Measurements from ENCODE around the gene SLC12A3. TPM values are rescaled to one million over a fixed set of nuclear protein-coding genes. Genes with fewer than 3 reads are reported as not detected.

The SLC12A3 gene
- polyA plus RNA-seq, 10 donors, result 0.05 to 0.11 (median 0.10) TPM; not detected in 7

- no peak for DNase-seq
These were observed 17.7 kb upstream of the SLC12A3 start for GRCh38 chr16:56847173-56847910.

GRCh38 chr16:56848029-56848936 lies 16.7 kb upstream of the SLC12A3 start:
- peak in 1 of 3 donors; percentile 26 for DNase-seq

DNA sequence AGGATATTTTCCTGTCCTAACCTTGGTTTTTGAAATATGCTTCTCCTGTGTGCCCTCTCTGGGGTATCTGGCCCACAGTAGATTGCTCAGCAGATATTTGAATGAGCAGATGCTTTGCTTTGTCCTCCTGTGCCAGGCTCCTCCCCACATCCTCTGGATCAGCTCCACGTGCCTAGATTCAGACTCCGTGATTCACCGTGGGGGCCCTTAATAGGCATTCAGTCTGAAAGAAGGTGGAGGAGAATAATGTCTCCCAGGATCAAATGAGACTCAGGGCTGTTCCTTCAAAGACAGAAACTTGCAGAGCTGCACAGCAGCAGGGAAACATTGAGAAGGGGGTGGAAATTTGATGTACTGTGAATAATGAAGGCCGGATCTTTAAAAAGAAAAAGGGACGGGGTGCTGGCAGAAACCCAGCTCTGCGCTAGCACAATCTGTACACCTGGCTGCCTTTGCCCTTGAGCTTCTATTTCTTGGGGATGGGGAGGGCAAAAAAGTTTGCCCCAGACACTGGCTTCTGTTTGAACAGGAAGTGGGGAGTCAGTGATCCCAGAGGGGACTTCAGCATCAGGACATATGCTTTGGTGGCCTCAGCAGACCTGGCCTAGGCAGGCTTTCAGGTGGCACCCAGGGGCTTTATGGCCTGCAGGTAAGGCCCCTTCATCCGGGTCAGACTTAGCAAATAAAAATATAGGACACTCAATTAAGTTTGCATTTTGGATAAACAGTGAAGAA lies 15.9 kb upstream of the SLC12A3 start:
- DNase-seq, result peak in 1 of 3 donors; percentile 43

DNA sequence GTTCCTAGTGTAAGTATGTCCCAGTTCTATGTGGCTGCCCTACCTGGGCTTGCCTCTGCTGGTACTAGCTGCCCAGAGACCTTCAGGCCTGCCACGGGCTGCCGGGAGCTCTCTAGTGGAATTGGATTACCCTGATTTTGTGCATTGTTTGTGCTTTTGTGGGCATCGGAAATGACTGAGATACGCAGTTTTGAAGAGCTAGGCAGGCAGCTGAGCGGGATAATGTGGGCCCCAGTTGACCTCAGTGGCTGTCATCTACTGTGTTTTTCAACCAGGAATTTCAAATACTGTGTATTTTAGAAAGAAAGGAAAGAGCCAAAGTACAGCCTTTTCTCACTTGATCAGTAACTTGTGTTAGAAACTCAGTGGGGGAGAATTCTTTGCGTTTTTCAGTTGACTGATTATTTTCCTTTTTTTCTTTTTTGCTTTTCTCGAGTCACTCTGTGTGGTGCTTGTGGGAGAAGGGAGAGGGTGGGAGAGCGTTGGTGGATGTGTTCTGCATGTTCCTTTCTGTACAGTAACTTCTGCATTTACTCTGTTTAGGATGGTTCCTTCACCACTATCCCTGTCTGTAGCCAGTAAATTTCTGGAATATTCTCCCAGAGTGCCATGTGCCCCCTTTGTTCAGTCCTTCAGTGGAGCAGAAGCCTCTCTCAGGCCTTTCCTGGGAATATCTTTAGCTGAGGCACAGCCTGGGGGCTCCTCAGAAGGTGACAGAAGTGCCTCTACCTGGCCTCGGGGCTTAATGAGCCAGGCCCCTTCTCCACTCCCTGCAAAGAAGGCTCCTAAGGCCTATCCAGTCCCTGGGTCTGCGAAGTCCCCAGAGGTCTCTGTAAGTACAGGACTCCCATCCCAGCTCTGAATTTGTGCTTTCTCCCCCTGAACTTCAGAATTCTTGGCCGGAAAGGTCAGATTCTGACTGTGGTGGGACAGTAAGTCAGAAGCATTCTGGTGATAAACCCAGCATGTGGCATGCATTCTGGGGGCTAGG lies 15.0 kb upstream of the SLC12A3 start:
- DNase-seq, result peak in 1 of 3 donors; percentile 9

DNA sequence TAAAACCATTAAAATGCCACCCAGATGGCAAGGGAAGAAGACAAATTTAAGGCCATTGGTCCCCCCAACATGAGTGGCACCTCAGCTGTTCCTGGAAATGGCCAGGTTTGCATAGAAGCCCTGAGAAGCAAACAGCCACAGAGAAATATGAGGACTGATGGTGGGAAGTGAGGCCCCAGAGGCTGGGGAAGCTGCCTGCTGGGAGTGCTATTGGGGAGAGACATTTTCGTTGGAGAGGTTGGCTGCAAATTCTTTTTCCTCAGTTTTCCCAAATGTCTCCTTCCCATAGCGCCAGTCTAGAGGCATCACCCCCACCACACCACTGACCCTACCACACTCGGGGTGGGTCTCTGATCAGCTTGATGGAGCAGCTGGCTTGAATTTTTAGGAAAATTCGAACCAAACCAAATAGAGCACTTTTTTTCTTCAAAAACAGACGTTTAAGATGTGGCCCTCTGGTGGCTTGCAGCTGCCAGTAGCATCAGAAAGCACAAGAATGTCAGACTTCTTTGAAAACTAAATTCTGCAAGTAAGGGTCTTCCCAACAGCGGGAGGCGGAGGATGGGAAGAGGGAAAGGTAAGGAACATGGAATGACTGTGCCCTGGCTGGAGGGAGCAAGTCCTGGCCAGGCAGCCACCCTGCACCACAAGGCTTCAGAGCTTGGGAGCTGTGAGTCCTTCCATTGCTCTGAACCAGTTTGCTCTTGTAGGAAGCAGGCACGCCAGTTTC lies 13.2 kb upstream of the SLC12A3 start:
- DNase-seq, result peak in 1 of 3 donors; percentile 40

DNA sequence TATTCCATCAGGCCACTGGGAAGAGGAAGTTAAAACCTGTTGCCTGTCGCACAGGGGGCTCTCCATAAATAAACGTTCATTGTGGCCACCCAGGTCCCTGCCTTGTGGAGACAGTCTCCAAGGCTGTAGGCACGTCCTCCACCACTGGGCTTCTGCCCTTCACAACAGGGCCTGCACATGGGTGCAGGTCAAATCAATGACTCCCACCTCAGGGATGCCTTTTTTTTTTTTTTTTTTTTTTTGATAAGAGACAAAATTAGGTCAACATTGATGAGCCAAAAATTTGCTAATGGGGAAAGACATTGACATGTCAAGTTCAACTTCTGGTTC lies 12.6 kb upstream of the SLC12A3 start:
- DNase-seq, result no peak

GRCh38 chr16:56852968-56853367 lies 12.0 kb upstream of the SLC12A3 start:
- DNase-seq, result no peak

DNA sequence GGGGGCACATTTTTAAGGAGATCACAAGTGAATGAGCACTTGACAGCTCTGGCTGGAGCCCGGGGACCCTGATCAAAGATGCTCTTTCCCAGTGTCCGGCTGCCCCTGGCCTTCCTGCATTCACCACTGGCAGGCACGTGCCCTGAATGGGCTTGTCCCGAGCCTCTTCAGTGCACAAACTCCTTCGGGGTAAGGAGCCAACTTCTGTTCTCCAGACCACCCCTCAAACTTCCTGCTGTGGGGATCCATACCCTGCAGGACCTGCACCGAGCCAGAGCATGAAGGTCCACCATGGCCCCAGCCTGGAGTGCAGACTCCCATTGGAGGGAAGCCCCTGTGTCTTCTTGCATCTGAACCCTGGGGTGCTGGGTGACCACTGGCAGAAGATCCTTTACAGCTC lies 9.8 kb upstream of the SLC12A3 start:
- no peak for DNase-seq

DNA sequence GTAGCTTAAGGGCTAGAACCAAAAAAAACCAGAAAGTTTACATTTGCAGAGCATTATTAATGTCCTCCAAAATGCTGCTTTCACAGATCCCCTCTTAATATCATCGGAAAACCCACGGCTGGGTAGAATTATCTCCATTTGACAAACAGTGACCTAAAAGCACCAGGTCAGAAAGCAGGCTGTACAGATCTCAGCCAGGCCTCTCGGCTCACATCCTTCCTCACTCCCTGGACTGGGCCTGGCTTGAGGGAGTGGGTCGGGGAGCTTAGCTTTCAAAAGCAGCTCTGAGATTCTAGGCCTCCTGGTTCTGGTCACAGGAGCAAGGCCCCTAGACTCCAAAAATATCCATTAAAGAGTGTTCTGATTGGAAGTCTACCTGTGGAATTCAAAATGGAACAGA lies 9.1 kb upstream of the SLC12A3 start:
- no peak for DNase-seq

GRCh38 chr16:56856876-56857447 lies 8.0 kb upstream of the SLC12A3 start:
- DNase-seq, result no peak

GRCh38 chr16:56858374-56858773 lies 6.6 kb upstream of the SLC12A3 start:
- DNase-seq, result no peak

DNA sequence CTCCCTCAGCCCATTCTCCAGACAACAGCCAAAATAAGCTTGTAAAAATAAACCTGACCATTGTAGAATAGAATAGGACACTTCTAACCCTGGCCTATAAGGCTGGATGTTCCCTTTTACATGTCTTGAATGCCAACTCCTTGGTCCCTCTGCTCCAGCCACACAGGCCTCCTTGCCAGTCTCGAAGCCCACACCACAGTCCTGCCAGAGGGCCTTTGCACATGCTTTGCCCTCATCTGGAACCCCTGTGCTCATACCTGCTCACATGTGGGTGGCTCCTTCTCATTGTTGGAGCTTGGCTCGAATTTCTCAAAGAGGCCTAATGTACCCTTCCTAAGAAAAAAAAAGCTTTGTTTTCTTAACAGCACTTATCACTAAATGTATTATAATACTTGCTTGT lies 5.4 kb upstream of the SLC12A3 start:
- no peak for DNase-seq

GRCh38 chr16:56860226-56861020 lies 4.6 kb upstream of the SLC12A3 start:
- DNase-seq, result peak in 1 of 3 donors; percentile 51

- DNase-seq, result no peak
These were observed 3.9 kb upstream of the SLC12A3 start for GRCh38 chr16:56861092-56861610.

DNA sequence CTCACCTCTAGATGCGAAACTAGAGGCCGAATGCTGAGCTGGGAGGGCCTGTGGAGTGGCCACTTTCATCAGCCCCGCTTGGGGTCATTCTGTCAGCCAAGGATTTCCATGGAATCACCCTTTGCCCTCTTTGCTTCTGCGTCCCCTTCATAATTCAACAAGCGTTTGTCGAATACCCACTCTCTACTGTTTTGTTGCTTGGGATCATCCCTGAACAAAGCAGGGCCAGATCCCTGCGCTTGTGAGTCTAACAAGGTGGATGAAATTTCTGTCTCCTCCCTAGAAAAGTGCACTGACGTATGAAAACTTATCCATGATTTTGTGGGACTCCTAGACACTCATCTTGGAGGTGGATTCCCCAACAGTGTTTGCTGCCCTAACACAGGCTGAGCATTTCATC lies 3.3 kb upstream of the SLC12A3 start:
- no peak for DNase-seq

DNA sequence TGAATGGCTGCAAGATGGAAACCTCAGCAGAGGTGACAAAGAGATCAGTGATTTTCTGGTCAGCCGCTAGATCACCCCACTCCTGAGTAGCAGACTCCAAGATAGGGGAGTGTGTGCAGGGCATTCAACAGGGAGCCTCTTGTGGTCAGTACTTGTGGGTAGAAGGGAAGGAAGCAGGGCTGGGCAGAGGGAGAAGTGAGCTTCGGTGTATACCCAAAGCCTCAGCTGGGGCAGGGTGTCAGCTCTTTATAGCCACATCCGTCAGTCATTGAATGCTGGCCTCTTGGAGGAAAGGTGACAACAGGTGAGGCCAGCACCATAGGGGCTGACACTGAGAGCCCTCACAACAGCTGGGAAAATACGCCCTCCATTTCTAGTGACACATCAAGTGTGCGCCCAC lies 2.2 kb upstream of the SLC12A3 start:
- DNase-seq, result no peak

DNA sequence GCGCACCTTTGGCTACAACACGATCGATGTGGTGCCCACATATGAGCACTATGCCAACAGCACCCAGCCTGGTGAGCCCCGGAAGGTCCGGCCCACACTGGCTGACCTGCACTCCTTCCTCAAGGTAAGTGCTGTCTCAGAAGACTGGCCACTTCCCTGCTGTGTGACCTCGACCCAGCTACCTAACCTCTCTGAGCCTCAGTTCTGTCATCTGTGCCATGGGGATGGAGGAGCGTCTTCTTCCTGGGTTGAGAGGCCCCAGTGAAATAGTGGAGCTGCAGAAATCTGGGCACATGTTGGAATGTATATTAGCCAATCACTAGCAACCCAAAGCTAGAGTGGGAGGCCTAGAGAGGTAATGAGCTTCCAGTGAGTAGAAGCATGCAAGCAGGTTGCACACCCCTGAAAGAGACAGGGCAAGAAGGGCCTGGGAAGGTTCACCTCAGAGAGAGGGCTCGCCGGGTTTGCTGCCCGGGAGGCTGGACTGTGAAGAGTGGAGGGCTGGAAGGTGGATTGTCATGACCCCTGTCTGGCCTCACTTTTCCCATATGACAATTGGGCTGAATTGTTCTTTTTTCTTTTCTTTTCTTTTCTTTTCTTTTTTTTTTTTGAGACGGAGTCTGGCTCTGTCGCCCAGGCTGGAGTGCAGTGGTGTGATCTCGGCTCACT lies 521 bp downstream of the SLC12A3 start:
- no peak for DNase-seq
